Left hindlimb (tissue), 1 donor: ENCODE measurements around the gene C11orf21.
"Not testable (repeated sequence)": the region's sequence is repeated elsewhere in the genome, so short reads cannot be mapped to it uniquely, and the experiment has no call there.

Experiments
- DNase-seq: peaks from one replicate; pipeline ENCODE4 v3.0.0-alpha.2; 2018

Gene C11orf21

DNA sequence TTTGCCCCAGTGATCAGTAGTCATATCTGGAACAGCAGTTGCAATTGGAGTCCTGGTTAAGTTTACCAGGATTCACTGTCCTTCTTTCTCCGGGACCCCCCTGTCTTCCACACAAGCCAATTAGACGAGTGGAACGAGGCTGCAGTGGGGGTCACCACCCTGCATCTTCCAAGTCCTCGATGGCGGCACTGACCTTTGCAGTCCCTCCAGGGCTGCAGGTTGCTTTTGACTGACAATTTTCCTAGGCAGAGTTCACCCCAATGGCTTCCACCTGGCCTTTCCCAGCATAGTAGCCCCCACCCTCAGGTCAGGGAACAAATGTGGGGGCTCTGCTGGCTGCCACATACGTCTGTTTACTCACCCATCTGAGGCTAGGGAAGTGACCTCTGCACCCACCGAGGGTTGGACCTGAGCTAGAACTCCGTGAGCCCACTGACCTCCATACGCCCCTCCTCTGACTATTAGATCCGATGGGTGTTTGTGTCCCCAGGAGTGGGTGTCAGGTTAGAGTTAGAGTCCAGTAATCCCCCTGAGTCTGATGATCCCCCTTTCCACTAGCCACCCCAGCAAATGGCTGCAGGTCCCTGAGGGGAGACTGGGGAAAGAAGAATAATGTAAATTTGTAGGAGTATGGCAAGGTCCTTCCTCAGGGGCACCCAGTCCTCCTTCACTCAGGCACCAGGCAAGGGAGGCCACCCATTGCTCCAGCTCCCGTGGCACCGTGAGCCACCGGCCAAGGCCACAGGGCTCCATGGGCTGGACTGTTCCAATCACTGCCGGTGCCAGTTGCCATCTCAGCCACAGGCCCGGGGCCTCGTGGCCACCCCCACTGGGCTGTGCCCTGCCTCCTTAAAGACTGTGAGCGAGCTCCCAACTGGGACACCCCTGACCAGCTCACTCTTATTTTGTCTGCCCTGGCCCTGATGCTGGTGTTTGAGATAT lies 5.5 kb downstream of the C11orf21 start:
- peak; percentile 13 for DNase-seq

DNA sequence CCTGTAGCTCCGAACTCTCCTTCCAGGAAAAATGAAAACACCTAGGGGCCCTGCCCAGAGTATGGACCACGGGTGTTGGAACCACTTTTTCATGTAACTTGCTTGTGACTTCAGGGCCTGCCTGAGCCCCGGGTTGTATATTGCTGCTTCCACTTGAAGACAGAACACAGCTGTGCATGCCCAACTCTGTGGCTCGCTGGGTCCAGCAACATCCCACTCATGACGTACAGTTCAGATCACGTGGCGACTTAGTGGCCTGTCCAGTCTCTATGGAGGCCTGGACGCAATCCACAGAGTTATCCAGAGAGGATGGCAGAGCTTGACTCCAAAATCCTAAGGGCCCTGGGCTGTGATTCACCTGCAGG lies 6.8 kb downstream of the C11orf21 start:
- DNase-seq = peak; percentile 3

DNA sequence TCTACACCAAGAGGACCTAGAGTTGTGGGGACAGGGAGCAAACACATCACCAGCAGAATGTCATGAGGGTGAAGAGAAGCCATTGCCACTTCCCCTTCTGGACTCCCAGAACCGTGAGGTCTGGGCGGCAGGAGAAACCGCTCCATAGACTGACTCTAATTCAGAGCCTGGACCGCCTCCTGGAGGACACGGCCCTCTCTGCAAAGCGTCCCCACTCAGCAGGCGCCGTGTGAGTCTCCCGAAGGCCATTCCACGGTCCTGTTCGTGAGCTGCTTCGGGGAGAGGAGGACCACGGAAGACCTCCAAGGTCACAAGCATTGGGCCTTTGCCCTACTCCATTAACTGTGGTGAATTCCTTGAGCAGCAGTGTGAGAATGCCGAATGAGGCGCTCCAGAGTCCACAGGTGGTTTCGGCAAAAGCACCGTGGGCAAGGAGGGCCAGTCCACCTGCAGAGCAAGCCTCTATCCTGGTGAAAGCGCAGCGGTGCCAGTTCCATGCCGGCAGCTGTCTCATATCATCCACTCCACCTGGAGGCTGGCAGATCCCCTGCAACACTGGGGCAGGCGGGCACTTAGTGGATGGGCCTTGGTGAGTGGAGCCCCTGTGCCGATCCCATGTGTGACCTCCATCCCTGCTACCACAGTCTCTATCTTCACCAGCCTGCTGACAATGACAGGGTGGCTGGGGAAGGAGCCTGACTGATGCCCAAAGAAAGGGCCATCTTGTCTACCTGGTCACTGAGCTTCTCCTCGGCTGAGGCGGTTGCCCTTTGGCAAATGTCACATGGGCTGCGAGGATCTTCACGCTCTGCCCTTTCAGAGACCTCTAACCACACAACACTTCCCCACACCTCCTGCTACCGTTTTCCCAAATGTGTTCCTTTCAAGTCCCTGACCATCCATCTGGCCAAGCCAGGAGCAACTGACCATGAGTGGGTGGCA lies 7.5 kb downstream of the C11orf21 start:
- DNase-seq = peak; percentile 16

DNA sequence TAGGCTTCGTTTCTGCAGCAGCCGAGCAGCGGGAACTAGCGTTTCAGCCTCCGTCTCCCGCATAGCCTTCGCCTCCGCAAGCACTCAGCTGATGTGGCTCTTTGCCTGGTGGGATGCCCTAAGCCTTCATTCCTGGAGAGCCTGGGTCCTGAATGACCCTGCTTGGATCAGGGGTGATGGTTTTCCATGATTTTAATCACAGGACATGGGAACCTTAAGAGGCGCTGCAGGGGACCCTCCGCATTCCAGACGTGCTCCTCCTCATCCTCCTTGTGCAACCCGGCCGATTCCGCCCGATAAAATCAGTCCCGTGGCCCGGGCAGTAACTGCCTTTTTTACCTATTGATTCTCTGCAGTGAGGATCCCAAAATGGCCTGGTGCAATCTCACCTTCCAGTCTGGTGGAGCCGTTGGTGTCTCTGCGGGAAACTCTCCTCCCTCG lies 8.2 kb downstream of the C11orf21 start:
- DNase-seq = peak; percentile 6

DNA sequence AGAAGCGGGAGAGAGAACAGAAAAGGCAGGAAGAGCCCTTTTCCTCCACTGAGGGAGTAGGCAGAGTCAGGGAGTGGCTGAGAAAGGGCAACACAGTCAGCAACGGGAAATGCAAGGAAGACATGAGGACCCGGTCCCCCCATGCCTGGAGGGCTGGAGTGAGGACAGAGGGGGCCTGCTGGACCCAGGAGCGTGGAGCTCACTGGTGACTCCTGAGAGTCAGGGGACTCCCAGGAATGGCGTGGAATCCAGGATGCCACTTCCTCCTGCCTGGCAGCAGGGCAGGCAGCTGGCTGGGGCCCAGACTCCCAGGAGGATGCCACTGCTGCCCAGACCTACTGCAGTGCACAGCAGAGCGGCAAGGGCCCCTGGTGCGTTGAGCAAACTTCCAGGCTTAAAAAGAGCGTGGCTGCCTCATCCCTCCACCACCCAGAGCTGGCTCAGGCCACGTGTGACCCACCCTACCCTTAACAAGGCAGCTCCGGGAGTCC lies 11.3 kb downstream of the C11orf21 start:
- peak; percentile 18 for DNase-seq

DNA sequence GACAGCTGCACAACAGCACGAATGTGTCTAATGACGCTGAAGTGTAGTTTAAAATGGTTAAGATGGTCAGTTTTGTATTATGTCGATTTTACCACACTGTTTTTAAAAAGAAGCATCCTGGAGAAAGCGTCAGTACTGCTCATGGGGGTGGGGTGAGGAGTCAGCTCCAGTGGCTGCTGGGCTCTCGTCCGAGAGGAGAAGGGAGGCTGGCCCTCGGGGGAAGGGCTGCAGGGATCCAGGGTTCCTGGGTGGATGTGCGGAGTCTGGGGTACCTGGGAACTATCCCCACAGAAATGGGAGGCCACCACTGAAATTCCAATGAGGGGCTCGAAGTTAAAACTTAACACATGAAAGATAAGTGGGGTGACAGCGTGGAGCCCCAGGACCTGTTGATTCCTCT lies 11.9 kb downstream of the C11orf21 start:
- DNase-seq = peak; percentile 15

DNA sequence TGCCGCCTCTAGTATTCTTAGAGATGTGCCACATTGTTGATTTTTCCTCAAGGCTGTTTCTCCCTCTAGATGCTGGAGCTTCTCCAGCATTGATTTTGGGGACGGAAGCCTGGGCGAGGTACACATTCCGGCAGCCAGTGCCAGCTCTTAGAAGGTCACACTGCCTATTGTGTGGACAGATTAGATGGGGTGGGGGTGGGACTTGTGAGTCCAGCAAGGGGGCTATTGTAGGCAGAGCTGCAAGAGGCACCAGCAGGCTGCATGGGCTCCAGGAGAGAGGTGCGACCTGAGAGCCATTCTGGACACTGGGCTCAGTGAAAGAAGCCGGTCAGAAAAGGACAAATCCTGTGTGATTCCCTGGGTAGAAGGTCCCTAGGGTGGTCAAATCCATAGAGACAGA lies 12.4 kb downstream of the C11orf21 start:
- peak; percentile 11 for DNase-seq

DNA sequence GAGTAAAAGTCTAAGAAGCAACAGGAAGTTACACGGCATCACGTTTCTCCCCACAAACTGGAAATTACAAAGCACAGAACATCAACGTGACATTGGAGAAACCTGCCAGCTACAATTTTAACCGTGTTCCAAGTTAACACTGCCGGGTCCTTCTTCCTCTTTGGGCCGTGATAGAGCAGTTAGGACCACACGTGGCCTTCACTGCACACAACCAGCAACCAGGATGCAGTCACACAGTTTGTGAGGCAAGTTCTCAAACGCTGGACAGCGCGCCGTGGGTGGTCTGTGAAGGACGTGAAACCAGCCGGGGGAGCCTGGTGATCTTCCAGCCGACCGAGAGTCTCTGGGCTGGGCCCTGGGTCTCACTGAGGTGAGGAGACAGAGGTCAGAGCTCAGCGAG lies 14.6 kb downstream of the C11orf21 start:
- peak; percentile 49 for DNase-seq

DNA sequence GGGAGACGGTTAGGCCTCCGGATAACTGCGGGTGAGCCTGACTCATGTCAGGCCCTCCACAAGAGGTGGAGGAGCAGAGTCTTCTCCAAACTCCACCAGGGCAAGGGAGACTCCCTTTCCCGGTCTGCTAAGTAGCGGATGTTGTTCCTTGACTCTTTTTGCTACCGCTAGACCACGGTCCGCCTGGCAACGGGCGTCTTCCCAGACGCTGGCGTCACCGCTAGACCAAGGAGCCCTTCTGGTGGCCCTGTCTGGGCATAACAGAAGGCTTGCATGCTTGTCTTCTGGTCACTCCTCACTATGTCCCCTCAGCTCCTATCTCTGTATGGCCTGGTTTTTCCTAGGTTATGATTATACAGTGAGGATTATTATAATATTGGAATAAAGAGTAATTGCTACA lies 15.4 kb downstream of the C11orf21 start:
- not testable (repeated sequence) for DNase-seq

DNA sequence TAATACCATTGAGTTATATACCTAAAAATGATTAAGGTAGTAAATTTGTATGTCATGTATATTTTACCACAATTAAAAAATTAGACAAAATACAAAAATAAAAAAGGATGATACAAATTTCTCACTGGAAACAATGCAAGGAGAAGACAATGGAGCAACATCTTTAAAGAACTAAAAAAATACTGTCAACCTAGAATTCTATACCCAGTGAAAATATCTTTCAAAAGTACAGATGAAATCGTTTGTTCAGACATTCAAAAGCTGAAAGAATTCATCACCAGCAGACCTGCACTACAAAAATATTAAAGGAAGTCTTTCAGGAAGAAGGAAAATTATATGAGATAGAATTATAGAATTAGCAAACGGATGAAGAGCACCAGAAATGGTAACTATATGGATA lies 21.5 kb downstream of the C11orf21 start:
- no peak for DNase-seq

DNA sequence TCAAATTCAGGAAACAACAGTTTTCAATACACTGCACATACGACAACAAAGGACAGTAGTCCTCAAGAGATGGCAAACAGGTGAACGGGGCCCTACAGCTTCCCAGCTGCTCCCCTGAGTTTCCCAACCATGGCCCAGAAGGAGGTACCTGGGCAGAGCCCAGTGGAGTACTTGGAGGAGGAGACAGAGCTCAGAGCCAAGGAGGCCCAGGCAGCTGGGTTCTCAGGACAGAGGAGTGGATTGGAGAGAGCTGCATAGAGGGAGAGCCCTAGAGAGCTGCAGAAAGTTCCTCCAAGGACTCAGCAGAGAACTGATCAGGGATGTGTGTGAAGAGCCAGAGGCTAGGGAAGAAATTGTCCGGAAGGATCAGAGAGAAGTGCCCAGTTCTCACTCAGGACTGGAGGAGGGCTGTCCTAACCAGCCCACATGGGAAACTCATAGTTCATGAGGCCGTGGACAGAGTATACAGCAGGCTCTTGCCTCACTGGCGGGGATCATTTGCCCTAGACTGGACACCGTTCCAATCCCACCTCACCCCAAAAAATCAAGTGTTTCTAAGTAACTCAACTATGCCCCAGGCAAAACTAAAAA lies 23.7 kb downstream of the C11orf21 start:
- DNase-seq = peak; percentile 21

DNA sequence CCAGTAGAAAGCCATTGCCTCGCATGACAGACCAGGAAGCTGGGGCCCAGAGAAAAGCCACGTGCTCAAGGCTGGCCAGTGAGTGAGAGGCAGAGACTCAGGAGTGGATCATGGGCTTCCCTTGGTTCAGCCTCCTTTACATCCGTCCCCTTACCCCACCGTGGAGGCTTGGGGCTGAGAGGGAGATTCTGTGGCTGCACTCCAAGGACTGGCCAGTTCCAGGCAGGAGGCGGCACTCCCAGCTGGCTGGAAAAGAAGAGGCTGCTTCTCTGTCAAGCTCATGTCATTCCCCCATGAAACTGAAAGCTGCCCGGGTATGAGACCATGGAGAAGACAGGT lies 24.7 kb downstream of the C11orf21 start:
- peak; percentile 22 for DNase-seq

DNA sequence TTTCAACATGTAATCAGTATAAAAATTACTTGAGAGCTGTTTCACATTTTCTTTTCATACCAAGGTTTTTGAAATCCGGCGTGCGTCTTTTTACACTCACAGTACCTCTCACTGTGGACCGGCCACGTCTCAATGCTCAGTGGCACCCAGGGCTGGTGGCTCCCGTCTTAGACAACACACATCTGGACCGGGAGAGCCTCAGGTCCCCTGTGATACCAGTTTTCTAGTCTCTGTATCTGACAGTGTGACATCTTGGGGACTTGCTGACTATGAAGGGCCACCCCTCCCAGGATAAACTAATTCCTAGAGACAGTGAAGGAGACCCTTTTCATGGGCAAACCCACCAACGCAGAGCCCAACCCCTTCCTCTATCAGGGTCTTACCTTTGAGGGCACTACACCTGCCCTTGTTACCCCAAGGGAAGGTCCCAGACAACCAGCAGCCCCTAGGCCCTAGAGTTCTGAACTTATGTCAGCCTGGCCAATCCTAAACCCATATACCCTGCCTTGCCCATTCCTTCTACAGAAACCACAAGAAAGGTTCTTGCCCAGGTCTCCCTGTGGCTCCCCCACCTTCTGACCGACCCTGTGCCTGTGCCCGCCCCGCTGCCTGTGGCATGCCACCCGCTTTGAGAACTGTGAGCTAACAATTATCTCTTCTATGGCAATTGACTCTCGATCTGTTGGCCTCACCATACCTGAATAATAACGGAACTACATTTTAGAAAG lies 25.3 kb downstream of the C11orf21 start:
- DNase-seq = peak; percentile 4

DNA sequence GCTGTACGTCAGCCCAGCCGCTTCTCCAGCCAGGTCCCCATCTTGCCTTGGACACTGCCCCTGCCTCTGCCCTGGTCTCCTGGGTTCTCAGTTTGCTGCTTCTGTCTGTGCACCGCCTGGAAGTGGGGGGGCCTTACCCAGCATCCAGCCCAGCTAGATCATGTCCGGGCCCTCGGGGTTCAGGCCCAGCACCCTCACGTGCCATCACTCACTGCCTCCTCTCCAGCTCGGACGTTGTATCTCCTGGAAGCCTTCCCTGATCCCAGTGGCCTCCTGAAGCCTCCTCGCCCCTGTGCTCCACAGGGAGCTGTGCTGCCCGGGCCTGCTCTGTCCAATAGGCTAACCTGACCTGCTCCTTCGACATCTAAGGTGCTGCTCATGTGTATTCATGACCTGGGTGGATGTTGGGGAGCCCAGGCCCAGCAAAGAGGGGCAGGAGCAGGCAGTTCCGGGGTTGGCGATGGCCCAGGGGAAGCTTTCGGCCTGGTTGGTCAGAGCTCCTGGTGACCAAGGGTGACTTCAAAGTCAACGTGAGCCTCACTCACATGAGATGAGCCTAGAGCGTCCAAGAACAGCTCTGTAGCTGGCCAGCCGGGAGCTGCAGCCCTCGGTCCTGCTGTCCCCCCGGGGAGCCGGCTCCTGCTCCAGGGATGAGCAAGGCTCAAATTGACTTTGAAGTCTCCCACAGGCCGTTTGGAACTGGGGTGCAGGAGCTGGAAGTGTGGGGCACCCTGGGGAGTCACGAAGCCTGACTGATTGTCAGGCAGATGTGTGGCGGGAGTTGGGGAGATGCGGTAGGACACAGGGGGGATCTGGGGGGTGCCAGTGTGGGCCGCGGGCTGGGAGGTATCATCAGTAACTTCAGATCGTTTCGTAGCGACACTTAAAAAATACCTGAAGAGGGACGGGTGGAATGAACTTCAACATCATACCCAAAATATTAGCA lies 26.1 kb downstream of the C11orf21 start:
- peak; percentile 12 for DNase-seq

DNA sequence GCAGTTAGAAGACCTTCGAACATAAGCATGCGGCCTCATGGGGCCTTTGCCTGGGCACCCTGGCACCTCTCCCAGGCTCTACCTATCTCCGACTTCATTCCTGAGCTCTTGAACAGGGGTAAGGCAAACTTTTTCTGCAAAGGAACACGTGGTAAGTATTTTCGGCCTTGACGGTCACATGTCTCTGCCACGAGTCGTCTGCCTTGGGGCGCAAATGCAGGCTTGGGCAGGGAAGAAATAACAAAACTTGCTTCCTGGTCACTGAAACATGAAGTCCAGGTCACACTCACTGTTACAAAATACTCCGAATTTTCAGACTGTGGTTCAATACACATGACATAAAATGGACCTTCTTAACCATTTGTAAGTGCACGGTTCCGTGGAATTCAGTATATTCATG lies 27.9 kb downstream of the C11orf21 start:
- no peak for DNase-seq

DNA sequence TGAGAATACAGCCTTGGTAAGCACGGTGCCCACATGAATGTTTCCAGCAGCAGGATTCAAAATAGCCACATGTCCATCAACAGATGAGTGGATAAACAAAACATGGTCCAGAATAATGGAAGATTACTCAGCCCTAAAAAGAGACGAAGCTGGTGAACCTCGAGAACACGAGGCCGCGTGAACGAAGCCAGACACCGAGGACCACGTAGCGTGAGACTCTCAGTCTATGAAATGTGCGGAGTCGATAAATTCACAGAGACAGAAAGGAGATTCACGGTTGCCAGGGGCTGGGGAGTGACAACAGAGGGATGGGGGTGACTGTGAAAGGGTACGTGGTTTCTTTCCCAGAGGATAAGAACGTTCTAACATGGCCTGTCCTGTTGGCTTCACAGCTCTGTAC lies 28.4 kb downstream of the C11orf21 start:
- DNase-seq = no peak

DNA sequence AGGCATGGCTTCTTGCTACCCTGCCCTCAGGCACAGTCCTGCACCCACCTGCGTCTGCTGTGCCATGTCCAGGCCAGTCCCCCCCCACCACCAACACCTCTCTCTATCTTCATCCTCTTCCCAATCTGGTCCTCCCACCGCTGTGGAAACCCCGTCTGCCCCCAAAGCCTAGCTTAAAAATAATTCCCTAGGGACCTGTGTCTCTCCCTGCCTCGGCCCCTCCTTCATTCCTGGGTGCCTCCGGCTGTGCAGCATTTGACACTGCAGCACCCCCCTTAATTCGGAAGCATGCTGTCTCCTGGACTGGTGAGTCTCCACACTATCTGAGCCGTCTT lies 28.8 kb downstream of the C11orf21 start:
- peak; percentile 28 for DNase-seq

DNA sequence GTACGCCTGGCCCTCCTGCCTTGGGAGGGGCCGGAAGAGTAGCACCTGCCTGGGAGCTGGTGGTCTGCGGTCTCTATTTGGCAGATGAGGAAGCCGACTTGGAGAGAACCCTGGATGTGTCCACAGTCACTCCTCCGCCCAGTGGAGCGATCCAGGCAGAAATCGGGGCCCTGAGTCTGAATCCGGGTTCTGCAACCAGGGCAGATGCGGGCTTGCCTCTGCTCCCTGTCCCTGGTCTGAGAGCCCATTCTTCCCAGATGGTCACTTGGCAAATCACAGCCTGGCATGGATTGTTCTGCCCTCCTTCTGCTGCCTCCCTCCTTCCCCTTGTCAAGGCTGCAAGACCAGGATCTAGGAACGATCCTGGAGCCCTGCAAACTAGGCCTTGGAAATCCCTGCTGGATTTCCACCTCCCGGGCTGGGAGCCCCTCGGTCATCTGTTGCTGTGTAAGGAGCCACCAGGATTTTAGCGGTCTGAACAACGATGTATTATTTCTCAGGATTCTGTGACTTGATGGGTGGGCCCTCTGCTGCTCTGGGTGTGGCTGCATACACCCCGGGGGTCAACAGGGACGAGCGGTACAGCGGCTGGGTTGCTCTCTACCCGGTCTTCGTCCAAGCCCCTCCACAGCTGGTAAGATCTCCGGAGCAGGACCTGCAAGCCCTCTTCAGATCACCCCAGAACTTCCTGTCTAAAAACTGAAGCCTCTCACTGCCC lies 29.3 kb downstream of the C11orf21 start:
- DNase-seq = peak; percentile 26

DNA sequence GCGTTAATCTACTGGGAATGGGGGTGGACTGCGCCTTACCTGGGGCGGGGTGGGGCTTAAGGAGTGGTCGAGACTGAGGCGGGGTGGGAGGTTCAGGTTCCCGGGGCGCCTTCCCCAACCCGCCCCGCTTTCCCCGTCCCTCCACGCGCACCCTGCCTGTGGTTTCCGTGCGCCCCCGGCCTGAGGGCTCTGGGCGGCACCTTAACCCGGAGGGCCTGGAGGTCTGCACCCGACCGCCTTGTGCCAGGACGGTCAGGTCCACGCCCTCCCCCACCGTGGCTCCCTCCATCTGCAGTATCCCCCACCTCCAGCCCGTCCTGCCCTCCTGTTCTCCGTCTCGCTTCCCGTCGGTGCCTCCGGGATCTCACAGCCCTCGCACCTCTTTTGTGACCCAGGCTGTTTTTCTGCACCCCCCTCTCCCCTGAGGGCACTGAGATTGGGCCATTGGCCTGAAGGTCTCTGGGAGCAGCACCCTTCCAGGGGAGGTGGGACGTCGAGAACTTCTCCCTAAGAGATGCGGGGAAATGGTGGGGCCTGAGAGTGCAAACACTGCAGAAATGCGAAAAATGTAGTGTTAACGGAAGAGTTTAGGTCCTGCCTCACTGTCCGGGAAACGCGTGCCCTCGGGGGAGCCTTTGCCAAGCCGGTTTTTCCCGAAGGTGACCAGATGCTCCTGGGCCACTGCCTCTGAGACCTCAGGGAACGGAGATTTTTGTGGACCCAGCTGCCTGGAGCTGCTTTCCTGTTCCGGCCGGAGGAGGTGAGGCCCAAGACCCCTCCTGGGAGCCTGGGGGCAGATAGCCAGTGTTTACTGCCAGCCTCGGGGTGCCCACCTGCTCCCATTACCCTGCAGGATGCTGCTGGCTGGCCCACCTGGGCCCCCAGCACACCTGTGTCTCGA lies 30.1 kb downstream of the C11orf21 start:
- DNase-seq = peak; percentile 24

DNA sequence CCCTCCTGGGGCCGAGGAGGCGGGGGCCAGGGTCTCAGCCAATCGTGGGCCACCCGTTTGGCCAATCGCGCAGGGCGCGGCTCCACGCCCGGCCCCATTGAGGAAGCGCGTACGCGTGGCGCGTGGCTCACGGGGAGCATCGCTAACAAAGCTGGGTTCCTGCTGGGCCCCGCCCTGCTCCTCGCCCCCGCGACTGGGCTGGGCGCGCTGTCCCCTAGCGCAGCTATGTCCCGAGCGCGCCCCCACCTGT lies 30.7 kb downstream of the C11orf21 start:
- no peak for DNase-seq
